Measurements from ENCODE around the gene FDPS.

GRCh38 chr1:155279268-155279667, 29.4 kb upstream of the FDPS start:
- TF ChIP-seq FOS (IDR thresholded peaks at IDR 0.05; ENCODE audit: borderline replicate concordance, insufficient read depth, low read length): no peak
- TF ChIP-seq POLR2A (IDR thresholded peaks at IDR 0.05; ENCODE audit: low read depth, low read length): no peak

Data from endothelial cell of umbilical vein (primary cell).